SHP77 (cell line): Measurements from ENCODE around the gene POLD1.

Experiments
- DNase-seq, 2 experiments: peaks; one replicate each; lab custom pipeline; 2025; lab: John Stamatoyannopoulos, UW

The POLD1 gene

GRCh38 chr19:50466706-50467039, 82.5 kb downstream of the POLD1 start:
- no peak for DNase-seq

- DNase-seq = no peak
Observed at GRCh38 chr19:50467566-50467965, 83.4 kb downstream of the POLD1 start.
